ENCODE results near the gene PET100.

The PET100 gene

DNA sequence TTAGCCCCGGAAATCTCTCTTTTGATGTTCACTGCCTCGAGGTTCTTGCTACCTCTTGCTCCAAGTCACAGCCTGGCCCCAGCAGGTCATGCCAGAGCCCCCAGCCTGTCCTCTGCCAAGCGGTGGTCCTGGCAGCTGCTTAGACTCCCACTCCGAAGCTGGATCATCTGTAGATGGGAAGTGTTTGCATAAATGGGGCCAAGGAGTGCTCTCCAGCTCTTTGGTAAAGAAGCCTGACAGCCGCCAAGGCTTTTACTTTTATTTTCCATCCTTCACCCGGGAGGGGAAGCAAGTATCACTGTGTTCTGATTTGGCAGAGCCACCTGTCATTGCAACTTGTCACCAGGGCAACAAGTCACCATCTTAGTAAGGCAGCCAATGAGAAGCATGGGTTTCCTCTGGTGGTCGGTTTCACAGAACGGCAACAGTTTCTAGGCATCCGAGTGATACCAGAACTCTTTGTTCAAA is 28.7 kb downstream of the PET100 start:
- Histone ChIP-seq H3K27ac (ENCODE audit: low read length) (no peak overlapping the region), H3K4me1 (ENCODE audit: control insufficient read depth, insufficient read depth, low read length) (no peaks in the 10 kb centered on the region), H3K9me3 (ENCODE audit: control insufficient read depth in 2 of 2, low read length in 2 of 2) (no peaks in the 10 kb centered on the region), H3K36me3 (ENCODE audit: control insufficient read depth in 2 of 2, insufficient read depth in 2 of 2, low read length in 2 of 2) (no peaks in the 10 kb centered on the region), H3K9ac (ENCODE audit: low read length in 2 of 2) (no peak overlapping the region), H3K27me3 (ENCODE audit: control insufficient read depth in 1 of 2, insufficient read depth in 2 of 2, low read length in 2 of 2) (no peaks in the 10 kb centered on the region), H3K4me3 (ENCODE audit: low read length in 2 of 2) (no peak overlapping the region)

DNA sequence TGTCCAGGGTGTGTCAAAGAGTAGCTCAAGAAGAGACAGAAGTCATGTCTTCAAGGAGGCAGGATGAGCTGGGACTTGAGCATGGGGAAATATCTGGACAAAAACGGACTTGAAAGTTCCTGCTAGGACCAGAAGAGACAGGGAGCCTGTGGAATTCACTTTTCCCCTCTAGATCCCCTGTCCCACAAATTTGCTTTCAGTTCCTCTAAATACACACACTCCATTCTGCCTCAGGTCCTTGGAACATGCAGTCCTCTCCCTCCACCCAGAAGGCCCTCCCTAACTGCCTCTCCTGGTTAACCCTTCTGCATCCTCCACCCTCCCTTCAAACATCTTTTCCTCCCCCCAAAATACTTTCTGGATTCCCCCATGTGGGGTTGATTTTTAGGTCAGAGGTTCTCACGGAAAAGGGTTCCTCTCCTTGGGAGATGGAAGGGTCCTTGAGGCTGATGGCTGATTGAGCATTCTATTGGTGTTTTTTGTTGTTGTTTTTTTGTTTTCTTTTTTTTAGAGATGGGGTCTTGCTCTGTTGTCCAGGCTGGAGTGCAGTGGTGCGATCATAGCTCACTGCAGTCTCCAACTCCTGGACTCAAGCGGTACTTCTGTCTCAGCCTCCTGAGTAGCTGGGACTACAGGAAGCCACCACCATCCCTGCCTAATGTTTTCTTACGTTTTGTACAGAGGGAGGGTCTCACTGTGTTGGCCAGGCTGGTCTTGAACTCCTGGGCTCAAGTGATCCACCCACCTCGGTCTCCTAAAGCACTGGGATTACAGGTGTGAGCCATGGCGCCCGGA is 32.3 kb downstream of the PET100 start:
- H3K9me3 ChIP-seq (ENCODE audit: control insufficient read depth in 2 of 2, low read length in 2 of 2) = no peaks in the 10 kb centered on the region
- H3K36me3 ChIP-seq (ENCODE audit: control insufficient read depth in 2 of 2, insufficient read depth in 2 of 2, low read length in 2 of 2) = no peaks in the 10 kb centered on the region
- H3K9ac ChIP-seq (ENCODE audit: low read length in 2 of 2) = no peak overlapping the region
- peaks cover 0 to 2% of the 10 kb centered on the region in 2 donors for H3K27me3 ChIP-seq (ENCODE audit: control insufficient read depth in 1 of 2, insufficient read depth in 2 of 2, low read length in 2 of 2)
- no peak overlapping the region for H3K27ac ChIP-seq (ENCODE audit: low read length)
- no peak overlapping the region for H3K4me3 ChIP-seq (ENCODE audit: low read length in 2 of 2)
- no peaks in the 10 kb centered on the region for H3K4me1 ChIP-seq (ENCODE audit: control insufficient read depth, insufficient read depth, low read length)

DNA sequence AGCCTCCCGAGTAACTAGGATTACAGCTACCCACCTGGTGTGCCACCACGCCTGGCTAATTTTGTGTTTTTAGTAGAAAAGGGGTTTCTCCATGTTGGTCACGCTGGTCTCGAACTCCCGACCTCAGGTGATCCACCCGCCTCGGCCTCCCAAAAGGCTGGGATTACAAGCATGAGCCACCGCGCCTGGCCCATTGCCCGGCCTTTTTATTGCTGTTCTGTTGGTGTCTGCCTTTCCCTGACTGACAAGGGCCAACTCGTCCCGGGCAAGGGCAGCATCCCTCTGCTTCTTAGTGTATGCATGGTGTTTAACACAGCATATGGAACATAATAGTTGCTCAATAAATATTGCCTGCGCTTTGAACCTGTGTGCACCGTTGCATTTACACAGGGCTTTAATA is 33.1 kb downstream of the PET100 start:
- Histone ChIP-seq H3K36me3 (ENCODE audit: control insufficient read depth in 2 of 2, insufficient read depth in 2 of 2, low read length in 2 of 2) (no peaks in the 10 kb centered on the region), H3K27ac (ENCODE audit: low read length) (no peak overlapping the region), H3K27me3 (ENCODE audit: control insufficient read depth in 1 of 2, insufficient read depth in 2 of 2, low read length in 2 of 2) (peaks cover 0 to 2% of the 10 kb centered on the region in 2 donors), H3K9ac (ENCODE audit: low read length in 2 of 2) (no peak overlapping the region), H3K9me3 (ENCODE audit: control insufficient read depth in 2 of 2, low read length in 2 of 2) (no peaks in the 10 kb centered on the region), H3K4me3 (ENCODE audit: low read length in 2 of 2) (no peak overlapping the region), H3K4me1 (ENCODE audit: control insufficient read depth, insufficient read depth, low read length) (no peaks in the 10 kb centered on the region)

DNA sequence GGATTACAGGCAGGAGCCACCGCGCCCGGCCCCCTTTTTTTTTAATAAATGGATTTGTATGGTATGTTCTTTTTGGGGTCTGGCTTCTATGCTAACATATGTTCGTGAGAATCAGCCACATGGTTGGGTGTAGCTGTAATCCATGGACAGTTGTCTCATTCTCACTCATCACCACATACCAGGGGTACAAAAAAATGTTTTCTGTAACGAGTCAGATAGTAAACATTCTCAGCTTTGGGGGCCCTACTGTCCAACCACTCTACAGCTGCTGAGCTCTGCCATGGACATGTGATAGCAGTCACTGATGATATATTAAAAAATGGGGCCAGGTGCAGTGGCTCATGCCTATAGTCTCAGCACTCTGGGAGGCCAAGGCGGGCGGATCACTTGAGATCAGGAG is 34.1 kb downstream of the PET100 start:
- H3K4me1 ChIP-seq (ENCODE audit: control insufficient read depth, insufficient read depth, low read length) = no peaks in the 10 kb centered on the region
- no peaks in the 10 kb centered on the region for H3K9me3 ChIP-seq (ENCODE audit: control insufficient read depth in 2 of 2, low read length in 2 of 2)
- peaks cover 0 to 3% of the 10 kb centered on the region in 2 donors for H3K27me3 ChIP-seq (ENCODE audit: control insufficient read depth in 1 of 2, insufficient read depth in 2 of 2, low read length in 2 of 2)
- H3K9ac ChIP-seq (ENCODE audit: low read length in 2 of 2) = no peak overlapping the region
- no peak overlapping the region for H3K27ac ChIP-seq (ENCODE audit: low read length)
- no peak overlapping the region for H3K4me3 ChIP-seq (ENCODE audit: low read length in 2 of 2)
- H3K36me3 ChIP-seq (ENCODE audit: control insufficient read depth in 2 of 2, insufficient read depth in 2 of 2, low read length in 2 of 2) = no peaks in the 10 kb centered on the region

DNA sequence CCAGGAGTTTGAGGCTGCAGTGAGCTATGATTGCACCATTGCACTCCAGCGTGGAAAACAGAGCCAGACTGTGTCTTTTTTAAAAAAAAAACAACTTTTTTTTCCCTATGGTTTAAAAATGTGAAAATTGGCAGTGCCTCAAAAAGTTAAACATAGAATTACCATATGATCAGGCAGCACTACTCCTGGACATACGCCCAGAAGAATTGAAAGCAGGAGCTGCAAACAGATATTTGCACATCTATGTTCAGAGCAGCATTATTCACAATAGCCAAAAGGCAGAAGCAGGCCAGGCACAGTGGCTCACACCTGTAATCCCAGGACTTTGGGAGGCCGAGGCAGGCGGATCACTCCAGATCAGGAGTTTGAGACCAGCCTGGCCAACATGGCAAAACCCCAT is 35.5 kb downstream of the PET100 start:
- Histone ChIP-seq H3K27me3 (ENCODE audit: control insufficient read depth in 1 of 2, insufficient read depth in 2 of 2, low read length in 2 of 2) (peaks cover 4 to 7% of the 10 kb centered on the region in 2 donors), H3K36me3 (ENCODE audit: control insufficient read depth in 2 of 2, insufficient read depth in 2 of 2, low read length in 2 of 2) (no peaks in the 10 kb centered on the region), H3K4me1 (ENCODE audit: control insufficient read depth, insufficient read depth, low read length) (peaks cover 2% of the 10 kb centered on the region), H3K9me3 (ENCODE audit: control insufficient read depth in 2 of 2, low read length in 2 of 2) (no peaks in the 10 kb centered on the region), H3K27ac (ENCODE audit: low read length) (no peak overlapping the region), H3K9ac (ENCODE audit: low read length in 2 of 2) (no peak overlapping the region), H3K4me3 (ENCODE audit: low read length in 2 of 2) (no peak overlapping the region)

DNA sequence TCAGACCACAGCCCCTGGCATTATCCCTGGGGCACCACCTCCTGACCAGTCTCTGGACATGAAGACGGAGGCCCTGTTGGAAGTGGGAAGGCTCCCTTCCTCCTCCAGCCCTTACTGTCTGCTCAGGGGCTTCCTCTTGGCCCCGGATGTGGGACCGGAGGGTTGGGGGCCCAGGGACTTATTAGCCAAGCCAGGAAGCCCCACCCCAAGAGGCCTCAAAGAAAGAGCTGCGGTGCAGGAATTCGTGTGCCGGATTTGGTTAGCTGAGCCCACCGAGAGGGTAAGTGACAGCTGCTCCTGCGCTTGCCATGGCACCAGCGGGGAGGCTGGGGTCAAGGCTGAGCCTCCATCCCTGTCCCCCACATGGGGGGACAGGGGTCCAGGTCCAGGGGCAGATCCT is 39.2 kb downstream of the PET100 start, which contains the start of gene RETN:
Gene RETN, plus strand, starts transcription at position 208 of the 400 bp plus-strand sequence. CDS start 278 bp downstream, outside the sequence.
- Histone ChIP-seq H3K9me3 (ENCODE audit: control insufficient read depth in 2 of 2, low read length in 2 of 2) (no peaks in the 10 kb centered on the region), H3K27ac (ENCODE audit: low read length) (no peak within 1 kb of the TSS), H3K36me3 (ENCODE audit: control insufficient read depth in 2 of 2, insufficient read depth in 2 of 2, low read length in 2 of 2) (no peaks in the 10 kb centered on the region), H3K9ac (ENCODE audit: low read length in 2 of 2) (no peak within 1 kb of the TSS), H3K4me1 (ENCODE audit: control insufficient read depth, insufficient read depth, low read length) (peaks cover 2% of the 10 kb centered on the region), H3K4me3 (ENCODE audit: low read length in 2 of 2) (no peak within 1 kb of the TSS), H3K27me3 (ENCODE audit: control insufficient read depth in 1 of 2, insufficient read depth in 2 of 2, low read length in 2 of 2) (peaks cover 16 to 18% of the 10 kb centered on the region in 2 donors)

DNA sequence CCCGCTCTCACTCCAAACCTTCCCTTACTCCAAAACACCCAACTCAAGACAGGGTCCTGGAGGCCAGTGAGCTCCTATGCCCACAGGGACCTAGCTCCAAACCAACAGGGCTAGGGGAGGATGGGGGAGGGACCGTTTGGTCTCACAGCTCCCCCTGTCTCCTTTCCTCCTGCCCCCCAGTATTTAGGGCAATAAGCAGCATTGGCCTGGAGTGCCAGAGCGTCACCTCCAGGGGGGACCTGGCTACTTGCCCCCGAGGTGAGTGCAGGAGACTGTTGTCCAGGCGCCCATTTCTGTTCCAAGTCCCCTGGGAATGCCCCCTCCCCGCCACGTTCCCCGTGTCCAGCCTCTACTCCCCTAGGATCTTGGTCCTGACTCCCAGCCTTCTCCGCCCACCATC is 40.0 kb downstream of the PET100 start:
- H3K27ac ChIP-seq (ENCODE audit: low read length) = no peak overlapping the region
- H3K4me3 ChIP-seq (ENCODE audit: low read length in 2 of 2) = no peak overlapping the region
- peaks cover 16 to 18% of the 10 kb centered on the region in 2 donors for H3K27me3 ChIP-seq (ENCODE audit: control insufficient read depth in 1 of 2, insufficient read depth in 2 of 2, low read length in 2 of 2)
- H3K4me1 ChIP-seq (ENCODE audit: control insufficient read depth, insufficient read depth, low read length) = peaks cover 2% of the 10 kb centered on the region
- no peaks in the 10 kb centered on the region for H3K36me3 ChIP-seq (ENCODE audit: control insufficient read depth in 2 of 2, insufficient read depth in 2 of 2, low read length in 2 of 2)
- no peak overlapping the region for H3K9ac ChIP-seq (ENCODE audit: low read length in 2 of 2)
- no peaks in the 10 kb centered on the region for H3K9me3 ChIP-seq (ENCODE audit: control insufficient read depth in 2 of 2, low read length in 2 of 2)

DNA sequence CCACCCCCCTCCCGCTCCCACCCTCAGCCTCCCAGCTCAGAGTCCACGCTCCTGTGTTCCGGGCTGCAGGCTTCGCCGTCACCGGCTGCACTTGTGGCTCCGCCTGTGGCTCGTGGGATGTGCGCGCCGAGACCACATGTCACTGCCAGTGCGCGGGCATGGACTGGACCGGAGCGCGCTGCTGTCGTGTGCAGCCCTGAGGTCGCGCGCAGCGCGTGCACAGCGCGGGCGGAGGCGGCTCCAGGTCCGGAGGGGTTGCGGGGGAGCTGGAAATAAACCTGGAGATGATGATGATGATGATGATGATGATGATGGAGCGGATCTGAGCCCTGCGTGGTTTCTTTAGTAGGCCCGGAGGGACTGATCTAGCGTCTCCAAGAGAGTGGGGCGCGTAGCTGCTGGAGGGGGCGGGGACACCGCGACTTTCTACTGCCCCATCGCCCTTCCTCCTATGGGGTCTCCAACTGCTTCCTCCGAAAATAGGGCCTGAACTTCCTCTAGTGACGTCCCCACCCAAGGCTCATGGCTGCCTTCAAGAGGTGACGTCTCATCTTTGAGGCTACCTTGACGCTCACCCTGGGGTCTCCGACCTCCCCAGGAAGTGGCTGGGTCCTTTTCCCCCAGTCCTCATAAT is 40.7 kb downstream of the PET100 start:
- Histone ChIP-seq H3K27ac (ENCODE audit: low read length) (no peak overlapping the region), H3K9me3 (ENCODE audit: control insufficient read depth in 2 of 2, low read length in 2 of 2) (no peaks in the 10 kb centered on the region), H3K4me3 (ENCODE audit: low read length in 2 of 2) (no peak overlapping the region), H3K9ac (ENCODE audit: low read length in 2 of 2) (no peak overlapping the region), H3K27me3 (ENCODE audit: control insufficient read depth in 1 of 2, insufficient read depth in 2 of 2, low read length in 2 of 2) (peaks cover 16 to 18% of the 10 kb centered on the region in 2 donors), H3K36me3 (ENCODE audit: control insufficient read depth in 2 of 2, insufficient read depth in 2 of 2, low read length in 2 of 2) (no peaks in the 10 kb centered on the region), H3K4me1 (ENCODE audit: control insufficient read depth, insufficient read depth, low read length) (peaks cover 2% of the 10 kb centered on the region)

DNA sequence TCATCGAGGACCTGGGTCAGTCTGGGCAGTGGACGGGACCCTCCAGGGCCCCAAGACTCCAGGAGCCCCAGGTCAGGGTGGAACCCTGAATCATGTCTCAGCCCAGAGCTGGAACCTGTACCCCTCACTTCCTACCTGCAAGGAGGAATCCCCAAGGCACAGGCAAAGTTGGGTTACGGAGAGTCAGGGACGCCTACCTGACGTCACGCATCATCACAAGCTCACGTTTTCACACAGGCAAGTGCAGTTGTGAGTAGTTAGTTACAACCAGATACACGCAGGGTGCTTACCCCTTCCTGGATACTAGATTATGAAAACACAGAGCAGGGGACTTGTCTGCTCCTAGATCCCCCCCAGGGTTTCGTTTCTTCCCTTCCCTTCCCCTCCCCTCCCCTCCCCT is 41.2 kb downstream of the PET100 start:
- Histone ChIP-seq H3K27ac (ENCODE audit: low read length) (no peak overlapping the region), H3K27me3 (ENCODE audit: control insufficient read depth in 1 of 2, insufficient read depth in 2 of 2, low read length in 2 of 2) (peaks cover 16 to 18% of the 10 kb centered on the region in 2 donors), H3K36me3 (ENCODE audit: control insufficient read depth in 2 of 2, insufficient read depth in 2 of 2, low read length in 2 of 2) (no peaks in the 10 kb centered on the region), H3K9me3 (ENCODE audit: control insufficient read depth in 2 of 2, low read length in 2 of 2) (no peaks in the 10 kb centered on the region), H3K9ac (ENCODE audit: low read length in 2 of 2) (no peak overlapping the region), H3K4me1 (ENCODE audit: control insufficient read depth, insufficient read depth, low read length) (peaks cover 2% of the 10 kb centered on the region), H3K4me3 (ENCODE audit: low read length in 2 of 2) (no peak overlapping the region)

DNA sequence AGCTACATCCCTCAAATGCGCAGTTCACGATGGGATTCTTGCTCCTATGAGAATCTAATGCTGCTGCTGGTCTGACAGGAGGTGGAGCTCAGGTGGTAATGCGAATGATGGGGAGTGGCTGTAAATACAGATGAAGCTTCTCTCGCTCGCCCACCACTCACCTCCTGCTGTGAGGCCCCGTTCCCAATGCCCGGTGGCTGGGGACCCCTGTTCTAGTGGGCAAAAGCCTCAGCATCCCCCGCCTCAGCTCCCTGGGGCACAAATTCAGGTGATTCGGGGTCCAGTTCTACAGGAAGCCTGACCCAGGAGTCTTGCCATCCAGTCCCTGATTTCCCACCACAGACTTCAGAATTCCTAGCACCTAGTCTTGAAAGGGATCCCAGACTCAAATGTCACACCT is 42.9 kb downstream of the PET100 start:
- no peaks in the 10 kb centered on the region for H3K36me3 ChIP-seq (ENCODE audit: control insufficient read depth in 2 of 2, insufficient read depth in 2 of 2, low read length in 2 of 2)
- no peak overlapping the region for H3K9ac ChIP-seq (ENCODE audit: low read length in 2 of 2)
- no peaks in the 10 kb centered on the region for H3K9me3 ChIP-seq (ENCODE audit: control insufficient read depth in 2 of 2, low read length in 2 of 2)
- H3K27me3 ChIP-seq (ENCODE audit: control insufficient read depth in 1 of 2, insufficient read depth in 2 of 2, low read length in 2 of 2) = peaks cover 22% of the 10 kb centered on the region in 2 donors
- H3K27ac ChIP-seq (ENCODE audit: low read length) = no peak overlapping the region
- H3K4me1 ChIP-seq (ENCODE audit: control insufficient read depth, insufficient read depth, low read length) = peaks cover 2% of the 10 kb centered on the region
- H3K4me3 ChIP-seq (ENCODE audit: low read length in 2 of 2) = no peak overlapping the region
